ENCODE data around the gene KLK12. TPM values are rescaled to one million over a fixed set of nuclear protein-coding genes. Genes with fewer than 3 reads are reported as not detected.

The KLK12 gene
- total and polyA plus RNA-seq, 4 experiments from 2014 or later: not detected

- Histone ChIP-seq H3K27me3 (ENCODE audit: insufficient read depth, low read length) (no peaks in the 10 kb centered on the region), H3K36me3 (ENCODE audit: insufficient read depth, low read length) (no peaks in the 10 kb centered on the region), H3K4me3 (ENCODE audit: low read length in 2 of 2) (no peak overlapping the region), H3K9me3 (ENCODE audit: control insufficient read depth in 1 of 2, low read length in 2 of 2) (no peaks in the 10 kb centered on the region), H3K4me1 (ENCODE audit: insufficient read depth, low read length) (no peaks in the 10 kb centered on the region), H3K27ac (ENCODE audit: low read depth, low read length) (no peak overlapping the region)
- Mint-ChIP-seq H3K9me3 (peaks cover 0 to 4% (median 0%) of the 10 kb centered on the region in 8 donors), H3K27ac (no peak overlapping the region), H3K36me3 (no peaks in the 10 kb centered on the region), H3K4me1 (peaks cover 0 to 3% (median under 1%) of the 10 kb centered on the region in 4 donors), H3K4me3 (no peak overlapping the region), H3K27me3 (peaks cover 26 to 32% of the 10 kb centered on the region in 2 donors)
- ChIA-PET CTCF (ENCODE audit: partially characterized antibody) (no interaction called here), POLR2A (ENCODE audit: partially characterized antibody) (no interaction called here)
- intact Hi-C loops (cut with micrococcal nuclease): no loop called here
- DNase-seq: no peak
These were observed 5.1 kb downstream of the KLK12 start for GRCh38 chr19:51029718-51030117.

GRCh38 chr19:51027873-51028272 is 6.9 kb downstream of the KLK12 start:
- Histone ChIP-seq H3K36me3 (ENCODE audit: insufficient read depth, low read length) (no peaks in the 10 kb centered on the region), H3K4me3 (ENCODE audit: low read length in 2 of 2) (no peak overlapping the region), H3K4me1 (ENCODE audit: insufficient read depth, low read length) (no peaks in the 10 kb centered on the region), H3K27me3 (ENCODE audit: insufficient read depth, low read length) (no peaks in the 10 kb centered on the region), H3K27ac (ENCODE audit: low read depth, low read length) (no peak overlapping the region), H3K9me3 (ENCODE audit: control insufficient read depth in 1 of 2, low read length in 2 of 2) (no peaks in the 10 kb centered on the region)
- Mint-ChIP-seq H3K27me3 (peaks cover 24 to 29% of the 10 kb centered on the region in 2 donors), H3K4me3 (no peak overlapping the region), H3K36me3 (no peaks in the 10 kb centered on the region), H3K27ac (no peak overlapping the region), H3K9me3 (peaks cover 0 to 4% (median 0%) of the 10 kb centered on the region in 8 donors), H3K4me1 (peaks cover 0 to 3% (median under 1%) of the 10 kb centered on the region in 4 donors)
- intact Hi-C loops (cut with micrococcal nuclease): no loop called here
- CTCF ChIA-PET (ENCODE audit: partially characterized antibody): no interaction called here
- POLR2A ChIA-PET (ENCODE audit: partially characterized antibody): no interaction called here
- DNase-seq: no peak

- H3K27ac ChIP-seq (ENCODE audit: low read depth, low read length): no peak overlapping the region
- no peaks in the 10 kb centered on the region for H3K36me3 ChIP-seq (ENCODE audit: insufficient read depth, low read length)
- H3K27me3 ChIP-seq (ENCODE audit: insufficient read depth, low read length): no peaks in the 10 kb centered on the region
- no peak overlapping the region for H3K4me3 Mint-ChIP-seq
- no peaks in the 10 kb centered on the region for H3K4me1 ChIP-seq (ENCODE audit: insufficient read depth, low read length)
- CTCF ChIA-PET (ENCODE audit: partially characterized antibody): no interaction called here
- POLR2A ChIA-PET (ENCODE audit: partially characterized antibody): no interaction called here
- peaks cover 0 to 4% (median 0%) of the 10 kb centered on the region in 8 donors for H3K9me3 Mint-ChIP-seq
- no peak for DNase-seq
- peaks cover 0 to 3% (median under 1%) of the 10 kb centered on the region in 4 donors for H3K4me1 Mint-ChIP-seq
- no peak overlapping the region for H3K27ac Mint-ChIP-seq
- peaks cover 28 to 34% of the 10 kb centered on the region in 2 donors for H3K27me3 Mint-ChIP-seq
- no peak overlapping the region for H3K4me3 ChIP-seq (ENCODE audit: low read length in 2 of 2)
- no peaks in the 10 kb centered on the region for H3K9me3 ChIP-seq (ENCODE audit: control insufficient read depth in 1 of 2, low read length in 2 of 2)
- no peaks in the 10 kb centered on the region for H3K36me3 Mint-ChIP-seq
- intact Hi-C loops (cut with micrococcal nuclease): no loop called here
These were observed 7.5 kb downstream of the KLK12 start for GRCh38 chr19:51027126-51027806.

- Histone ChIP-seq H3K4me1 (ENCODE audit: insufficient read depth, low read length) (no peaks in the 10 kb centered on the region), H3K36me3 (ENCODE audit: insufficient read depth, low read length) (no peaks in the 10 kb centered on the region), H3K27ac (ENCODE audit: low read depth, low read length) (no peak within 1 kb of the TSS), H3K27me3 (ENCODE audit: insufficient read depth, low read length) (no peaks in the 10 kb centered on the region), H3K4me3 (ENCODE audit: low read length in 2 of 2) (no peak within 1 kb of the TSS), H3K9me3 (ENCODE audit: control insufficient read depth in 1 of 2, low read length in 2 of 2) (no peaks in the 10 kb centered on the region)
- no peaks in the 10 kb centered on the region for H3K36me3 Mint-ChIP-seq
- peaks cover 0 to 3% (median under 1%) of the 10 kb centered on the region in 4 donors for H3K4me1 Mint-ChIP-seq
- intact Hi-C loops (cut with micrococcal nuclease): no loop called here
- no peak for DNase-seq
- peaks cover 25 to 33% of the 10 kb centered on the region in 2 donors for H3K27me3 Mint-ChIP-seq
- ChIA-PET CTCF (ENCODE audit: partially characterized antibody) (no interaction called here), POLR2A (ENCODE audit: partially characterized antibody) (no interaction called here)
- peak within 1 kb of the TSS in 2 of 7 donors; percentile 9 to 10 for H3K27ac Mint-ChIP-seq
- peaks cover 0 to 4% (median 0%) of the 10 kb centered on the region in 8 donors for H3K9me3 Mint-ChIP-seq
- no peak within 1 kb of the TSS for H3K4me3 Mint-ChIP-seq
These were observed 8.3 kb downstream of the KLK12 start, which contains the start of gene KLK11 for GRCh38 chr19:51026554-51026831. KLK11 (minus strand) TSS chr19:51026616; CDS start chr19:51025631, 985 bp downstream.

GRCh38 chr19:51025809-51026553 is 8.8 kb downstream of the KLK12 start:
- no peaks in the 10 kb centered on the region for H3K36me3 Mint-ChIP-seq
- Histone ChIP-seq H3K4me1 (ENCODE audit: insufficient read depth, low read length) (no peaks in the 10 kb centered on the region), H3K36me3 (ENCODE audit: insufficient read depth, low read length) (no peaks in the 10 kb centered on the region), H3K27ac (ENCODE audit: low read depth, low read length) (no peak overlapping the region), H3K9me3 (ENCODE audit: control insufficient read depth in 1 of 2, low read length in 2 of 2) (no peaks in the 10 kb centered on the region), H3K27me3 (ENCODE audit: insufficient read depth, low read length) (no peaks in the 10 kb centered on the region), H3K4me3 (ENCODE audit: low read length in 2 of 2) (no peak overlapping the region)
- intact Hi-C loops (cut with micrococcal nuclease): no loop called here
- ChIA-PET POLR2A (ENCODE audit: partially characterized antibody) (no interaction called here), CTCF (ENCODE audit: partially characterized antibody) (no interaction called here)
- no peak overlapping the region for H3K27ac Mint-ChIP-seq
- H3K4me3 Mint-ChIP-seq: no peak overlapping the region
- peaks cover 24 to 32% of the 10 kb centered on the region in 2 donors for H3K27me3 Mint-ChIP-seq
- no peak for DNase-seq
- H3K9me3 Mint-ChIP-seq: peaks cover 0 to 4% (median 0%) of the 10 kb centered on the region in 8 donors
- peaks cover 0 to 4% (median 2%) of the 10 kb centered on the region in 4 donors for H3K4me1 Mint-ChIP-seq

GRCh38 chr19:51025401-51025800 is 9.4 kb downstream of the KLK12 start:
- Mint-ChIP-seq H3K36me3 (no peaks in the 10 kb centered on the region), H3K4me1 (peaks cover 0 to 6% (median 2%) of the 10 kb centered on the region in 4 donors), H3K27me3 (peaks cover 23 to 29% of the 10 kb centered on the region in 2 donors), H3K4me3 (no peak overlapping the region), H3K27ac (no peak overlapping the region), H3K9me3 (peaks cover 0 to 2% (median 0%) of the 10 kb centered on the region in 8 donors)
- CTCF ChIA-PET (ENCODE audit: partially characterized antibody): no interaction called here
- Histone ChIP-seq H3K4me3 (ENCODE audit: low read length in 2 of 2) (no peak overlapping the region), H3K27ac (ENCODE audit: low read depth, low read length) (no peak overlapping the region), H3K9me3 (ENCODE audit: control insufficient read depth in 1 of 2, low read length in 2 of 2) (no peaks in the 10 kb centered on the region), H3K4me1 (ENCODE audit: insufficient read depth, low read length) (no peaks in the 10 kb centered on the region), H3K27me3 (ENCODE audit: insufficient read depth, low read length) (no peaks in the 10 kb centered on the region), H3K36me3 (ENCODE audit: insufficient read depth, low read length) (no peaks in the 10 kb centered on the region)
- POLR2A ChIA-PET (ENCODE audit: partially characterized antibody): no interaction called here
- no peak for DNase-seq
- intact Hi-C loops (cut with micrococcal nuclease): no loop called here

- H3K9me3 ChIP-seq (ENCODE audit: control insufficient read depth in 1 of 2, low read length in 2 of 2): no peaks in the 10 kb centered on the region
- H3K4me3 ChIP-seq (ENCODE audit: low read length in 2 of 2): no peak overlapping the region
- peaks cover 3 to 6% (median 4%) of the 10 kb centered on the region in 4 donors for H3K4me1 Mint-ChIP-seq
- H3K9me3 Mint-ChIP-seq: peaks cover 0 to 2% (median 0%) of the 10 kb centered on the region in 8 donors
- no peak overlapping the region for H3K4me3 Mint-ChIP-seq
- CTCF ChIA-PET (ENCODE audit: partially characterized antibody): no interaction called here
- H3K27ac ChIP-seq (ENCODE audit: low read depth, low read length): no peak overlapping the region
- H3K27ac Mint-ChIP-seq: no peak overlapping the region
- no peaks in the 10 kb centered on the region for H3K4me1 ChIP-seq (ENCODE audit: insufficient read depth, low read length)
- peaks cover 2% of the 10 kb centered on the region for H3K27me3 ChIP-seq (ENCODE audit: insufficient read depth, low read length)
- POLR2A ChIA-PET (ENCODE audit: partially characterized antibody): no interaction called here
- H3K36me3 Mint-ChIP-seq: no peaks in the 10 kb centered on the region
- intact Hi-C loops (cut with micrococcal nuclease): no loop called here
- no peaks in the 10 kb centered on the region for H3K36me3 ChIP-seq (ENCODE audit: insufficient read depth, low read length)
- H3K27me3 Mint-ChIP-seq: peaks cover 24 to 32% of the 10 kb centered on the region in 2 donors
- DNase-seq: no peak
These were observed 9.9 kb downstream of the KLK12 start for GRCh38 chr19:51024924-51025323.
